Activated CD8-positive, alpha-beta T cell treated with anti-CD3 and anti-CD28 coated beads for 36 hours (primary cell): ENCODE data around the gene TMEM179. TPM values are rescaled to one million over a fixed set of nuclear protein-coding genes. Genes with fewer than 3 reads are reported as not detected.

Experiments
- ATAC-seq: fragments of 200-7000 bp; cut with Tn5 transposase; one replicate; pipeline ENCODE4 v1.10.0; 2021; ENCODE audit warnings: mild to moderate bottlenecking, moderate library complexity
- CTCF ChIA-PET: fragments of 350-600 bp; sonication (Branson Sonifier 250); formaldehyde crosslinking; loops from one replicate; lab custom pipeline; 2021; ENCODE audit warnings: antibody characterized with exemption; lab: Charles Lee
- POLR2A ChIA-PET: fragments of 350-600 bp; sonication (Branson Sonifier 250); formaldehyde crosslinking; loops from one replicate; lab custom pipeline; 2021; ENCODE audit warnings: antibody characterized with exemption; lab: Charles Lee
- DNase-seq: peaks from one replicate; pipeline ENCODE4 v3.0.0-alpha.2; 2020
- H3K27ac Mint-ChIP-seq: one replicate; pipeline ENCODE4 v1.8.0; 2021; ENCODE audit warnings: mild to moderate bottlenecking, mixed read lengths
- H3K27me3 Mint-ChIP-seq: one replicate; pipeline ENCODE4 v1.8.0; 2021; ENCODE audit warnings: mixed read lengths
- H3K36me3 Mint-ChIP-seq: one replicate; pipeline ENCODE4 v1.8.0; 2021; ENCODE audit warnings: low read depth, mixed read lengths
- H3K4me1 Mint-ChIP-seq: one replicate; pipeline ENCODE4 v1.8.0; 2021; ENCODE audit warnings: low read depth, mixed read lengths
- H3K4me3 Mint-ChIP-seq: one replicate; pipeline ENCODE4 v1.8.0; 2021; ENCODE audit warnings: mild to moderate bottlenecking, moderate library complexity, mixed read lengths
- H3K9me3 Mint-ChIP-seq: one replicate; pipeline ENCODE4 v1.8.0; 2021; ENCODE audit warnings: mixed read lengths
- CTCF ChIP-seq: fragments of 200-600 bp; IDR thresholded peaks from one replicate; pipeline ENCODE4 v1.8.0; 2022; ENCODE audit warnings: antibody characterized with exemption, mild to moderate bottlenecking
- intact Hi-C: fragments of 100-400 bp; cut with micrococcal nuclease; formaldehyde crosslinking; loops from one replicate; pipeline ENCODE4 v1.10.0; 2022
- total RNA-seq, 2 experiments: library from RNA; stranded (reverse); gene quantifications; one replicate each; pipeline ENCODE4 v1.2.3, GENCODE V29; 2021

The TMEM179 gene
- total RNA-seq, 2 experiments from 2014 or later: not detected

- POLR2A ChIA-PET: interaction anchor here (0.6 to 0.7 kb wide), 2 partner anchors 225 to 489 kb away, joined by 3 read pairs; no protein-coding TSS in a partner anchor
- no peaks in the 10 kb centered on the region for H3K4me1 Mint-ChIP-seq
- no peak for TF ChIP-seq CTCF
- no peak overlapping the region for H3K27ac Mint-ChIP-seq
- CTCF ChIA-PET: no interaction called here
- H3K4me3 Mint-ChIP-seq: no peak overlapping the region
- no peak for ATAC-seq
- no peaks in the 10 kb centered on the region for H3K9me3 Mint-ChIP-seq
- DNase-seq: no peak
- H3K27me3 Mint-ChIP-seq: no peaks in the 10 kb centered on the region
- H3K36me3 Mint-ChIP-seq: no peaks in the 10 kb centered on the region
- intact Hi-C loops: no loop called here
Measured at GRCh38 chr14:104634138-104634760, 29.7 kb upstream of the TMEM179 start.

- ATAC-seq: no peak
- no peaks in the 10 kb centered on the region for H3K36me3 Mint-ChIP-seq
- no peaks in the 10 kb centered on the region for H3K27me3 Mint-ChIP-seq
- intact Hi-C loops: no loop called here
- peaks cover 4% of the 10 kb centered on the region for H3K9me3 Mint-ChIP-seq
- no peak overlapping the region for H3K27ac Mint-ChIP-seq
- no peak for DNase-seq
- no peak overlapping the region for H3K4me3 Mint-ChIP-seq
- TF ChIP-seq CTCF: no peak
- ChIA-PET POLR2A (interaction anchor here (0.7 kb wide), 1 partner anchor 488 kb away, joined by 3 read pairs; no protein-coding TSS in a partner anchor), CTCF (no interaction called here)
- no peaks in the 10 kb centered on the region for H3K4me1 Mint-ChIP-seq
Measured at GRCh38 chr14:104633276-104634137, 28.9 kb upstream of the TMEM179 start.

- peaks cover 9% of the 10 kb centered on the region for H3K9me3 Mint-ChIP-seq
- intact Hi-C loops: no loop called here
- no peak overlapping the region for H3K4me3 Mint-ChIP-seq
- H3K27ac Mint-ChIP-seq: no peak overlapping the region
- CTCF ChIA-PET: no interaction called here
- H3K4me1 Mint-ChIP-seq: no peaks in the 10 kb centered on the region
- POLR2A ChIA-PET: no interaction called here
- H3K36me3 Mint-ChIP-seq: no peaks in the 10 kb centered on the region
- peaks cover 3% of the 10 kb centered on the region for H3K27me3 Mint-ChIP-seq
- no peak for DNase-seq
- TF ChIP-seq CTCF: no peak
- ATAC-seq: no peak
Measured at GRCh38 chr14:104632781-104633180, 28.2 kb upstream of the TMEM179 start.

- TF ChIP-seq CTCF: no peak
- H3K4me3 Mint-ChIP-seq: no peak overlapping the region
- H3K36me3 Mint-ChIP-seq: no peaks in the 10 kb centered on the region
- peaks cover 19% of the 10 kb centered on the region for H3K27me3 Mint-ChIP-seq
- no peak for ATAC-seq
- POLR2A ChIA-PET: no interaction called here
- CTCF ChIA-PET: no interaction called here
- H3K9me3 Mint-ChIP-seq: peaks cover 23% of the 10 kb centered on the region
- H3K27ac Mint-ChIP-seq: no peak overlapping the region
- intact Hi-C loops: no loop called here
- no peaks in the 10 kb centered on the region for H3K4me1 Mint-ChIP-seq
- no peak for DNase-seq
Measured at GRCh38 chr14:104624939-104625338, 20.4 kb upstream of the TMEM179 start.
